Activated T-cell treated with anti-CD3 and anti-CD28 coated beads, Interleukin-2, amount 50 U/mL, for 72 hours (primary cell): Measurements from ENCODE around the gene BTBD9. TPM values are rescaled to one million over a fixed set of nuclear protein-coding genes. Genes with fewer than 3 reads are reported as not detected.
"Not testable (repeated sequence)": the region's sequence is repeated elsewhere in the genome, so short reads cannot be mapped to it uniquely, and the experiment has no call there.

ENCODE experiments used
- ATAC-seq, 2 donors: fragments of 150-1000 bp; cut with Tn5 transposase; replicated peaks in 1 of 2; 2 replicates each; pipeline ENCODE4 v1.10.0; 2021; ENCODE audit warnings: moderate library complexity in 2 of 2, mild to moderate bottlenecking in 1 of 2
- DNase-seq, 2 donors: peaks; one replicate each; pipeline ENCODE4 v3.0.0; 2021 to 2022; ENCODE audit warnings: mixed read lengths in 1 of 2
- H3K27ac Mint-ChIP-seq: one replicate; pipeline ENCODE4 v1.8.0; 2022; ENCODE audit warnings: mild to moderate bottlenecking, moderate library complexity, mixed read lengths
- H3K27me3 Mint-ChIP-seq: one replicate; pipeline ENCODE4 v1.8.0; 2022; ENCODE audit warnings: low read depth, mixed read lengths
- H3K36me3 Mint-ChIP-seq, 2 donors: one replicate each; pipeline ENCODE4 v1.8.0; 2022; ENCODE audit warnings: mixed read lengths in 2 of 2, mild to moderate bottlenecking in 1 of 2; ENCODE audit not compliant: insufficient read depth in 2 of 2
- H3K4me1 Mint-ChIP-seq: one replicate; pipeline ENCODE4 v1.8.0; 2022; ENCODE audit warnings: low read depth, mixed read lengths
- H3K4me3 Mint-ChIP-seq, 2 donors: one replicate each; pipeline ENCODE4 v1.8.0; 2022; ENCODE audit warnings: mild to moderate bottlenecking in 2 of 2, mixed read lengths in 2 of 2, moderate library complexity in 2 of 2
- H3K9me3 Mint-ChIP-seq, 2 donors: one replicate each; pipeline ENCODE4 v1.8.0; 2022; ENCODE audit warnings: mixed read lengths in 2 of 2
- total RNA-seq, 2 donors: library from RNA; stranded (reverse); gene quantifications; one replicate each; pipeline ENCODE4 v1.2.3, GENCODE V29; 2022

The BTBD9 gene
- total RNA-seq, 2 donors from 2014 or later: 19.8 to 24.9 TPM

DNA sequence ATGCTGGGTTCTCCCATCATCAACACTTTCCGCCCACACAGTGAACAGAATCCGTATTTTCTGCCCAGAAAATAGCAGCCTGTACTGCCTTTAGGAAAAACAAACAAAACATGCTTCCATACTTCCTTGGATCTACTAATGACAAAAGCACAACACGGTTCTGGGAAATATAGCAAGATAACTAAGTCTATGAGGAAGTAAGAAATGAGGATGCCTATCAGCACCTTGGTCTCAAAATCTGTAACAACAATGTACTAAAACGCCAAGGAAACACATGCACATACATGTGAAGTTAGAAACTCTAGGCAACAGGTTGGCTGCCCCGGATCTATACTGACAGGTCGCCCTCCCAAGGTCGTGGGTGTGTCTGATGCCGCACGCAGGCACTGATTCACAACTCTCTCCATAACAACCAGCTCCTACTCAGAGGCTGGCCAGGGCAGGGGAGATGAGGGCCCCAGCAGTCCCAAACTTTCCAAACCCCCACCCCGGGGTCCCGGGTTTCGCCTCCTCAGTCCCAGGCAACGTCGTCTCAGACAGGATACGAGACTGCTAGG is 710 bp downstream of the BTBD9 start:
- H3K9me3 Mint-ChIP-seq: no peaks in the 10 kb centered on the region
- H3K4me3 Mint-ChIP-seq: peak overlapping the region; percentile 87 to 94
- ATAC-seq: peak; percentile 73 to 77
- peak overlapping the region; percentile 82 for H3K27ac Mint-ChIP-seq
- H3K36me3 Mint-ChIP-seq: no peaks in the 10 kb centered on the region
- no peaks in the 10 kb centered on the region for H3K27me3 Mint-ChIP-seq
- peaks cover 64% of the 10 kb centered on the region for H3K4me1 Mint-ChIP-seq
- DNase-seq: peak; percentile 71 to 74

DNA sequence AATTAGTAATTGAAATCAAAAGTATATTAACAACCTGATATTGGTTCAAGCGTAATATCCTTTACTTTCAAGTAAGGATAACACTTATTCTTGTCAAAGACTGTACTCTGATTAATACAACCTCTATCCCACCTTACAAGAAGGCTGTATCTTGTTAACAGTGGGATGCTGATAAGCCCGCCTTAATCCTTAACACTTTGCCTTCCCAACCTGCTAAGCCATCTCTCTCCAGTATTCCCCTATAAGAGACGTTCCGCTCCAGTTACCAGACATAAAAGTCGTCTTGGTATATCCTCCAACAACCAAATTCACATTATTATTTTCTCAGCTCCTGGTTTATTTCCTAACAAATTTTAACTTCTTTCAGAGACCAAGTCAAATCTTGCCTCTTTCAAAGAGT is 2.0 kb downstream of the BTBD9 start:
- DNase-seq: no peak
- H3K27ac Mint-ChIP-seq: peak overlapping the region; percentile 72
- peaks cover 64% of the 10 kb centered on the region for H3K4me1 Mint-ChIP-seq
- H3K27me3 Mint-ChIP-seq: no peaks in the 10 kb centered on the region
- H3K4me3 Mint-ChIP-seq: peak overlapping the region in 1 of 2 donors; percentile 94
- ATAC-seq: no peak
- H3K9me3 Mint-ChIP-seq: no peaks in the 10 kb centered on the region
- H3K36me3 Mint-ChIP-seq: no peaks in the 10 kb centered on the region

DNA sequence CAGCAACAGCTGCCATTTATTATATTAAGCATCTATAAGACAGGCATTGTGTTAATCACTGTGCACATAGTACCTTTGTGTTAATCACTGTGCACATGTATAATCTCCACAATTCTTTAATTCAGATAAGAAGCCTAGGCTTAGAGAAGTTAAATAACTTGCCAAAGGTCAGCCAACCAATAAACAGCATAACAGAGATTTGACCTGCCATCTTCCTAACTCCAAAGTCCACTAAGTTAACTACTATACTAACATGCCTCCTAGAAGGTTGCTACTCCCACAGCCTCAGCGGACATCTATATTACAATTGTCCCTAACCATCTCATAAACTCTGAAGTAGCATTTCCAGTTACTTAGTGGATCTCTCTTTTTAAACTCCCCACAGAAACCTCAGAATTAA is 3.7 kb downstream of the BTBD9 start:
- DNase-seq: no peak
- H3K4me3 Mint-ChIP-seq: peak overlapping the region in 1 of 2 donors; percentile 4
- no peaks in the 10 kb centered on the region for H3K27me3 Mint-ChIP-seq
- H3K9me3 Mint-ChIP-seq: peaks cover 2 to 4% of the 10 kb centered on the region in 2 donors
- H3K27ac Mint-ChIP-seq: no peak overlapping the region
- peaks cover 62% of the 10 kb centered on the region for H3K4me1 Mint-ChIP-seq
- H3K36me3 Mint-ChIP-seq: peaks cover 1 to 5% of the 10 kb centered on the region in 2 donors
- no peak for ATAC-seq

DNA sequence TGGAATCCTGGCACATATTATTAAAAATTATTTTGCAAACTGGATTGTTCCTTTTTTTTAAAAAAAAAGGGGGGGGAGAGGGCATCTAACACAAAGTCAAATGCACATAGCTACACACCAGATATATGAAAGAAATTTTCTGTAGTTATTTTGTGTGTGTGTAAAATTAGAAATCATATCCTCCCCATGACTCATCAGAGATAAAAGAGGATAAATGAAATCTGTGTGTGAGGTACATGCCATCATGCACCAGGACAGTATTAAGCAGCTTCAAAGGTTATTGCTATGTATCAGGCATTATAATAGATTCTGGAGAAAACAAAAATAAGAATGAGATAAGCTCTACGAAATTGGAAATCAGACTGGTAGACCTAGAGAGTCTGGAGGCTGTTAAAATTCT is 5.2 kb downstream of the BTBD9 start:
- Mint-ChIP-seq H3K9me3 (peaks cover 2 to 4% of the 10 kb centered on the region in 2 donors), H3K27ac (no peak overlapping the region), H3K4me1 (peaks cover 56% of the 10 kb centered on the region), H3K4me3 (no peak overlapping the region), H3K36me3 (peaks cover 1 to 5% of the 10 kb centered on the region in 2 donors), H3K27me3 (no peaks in the 10 kb centered on the region)
- ATAC-seq: no peak
- DNase-seq: no peak

DNA sequence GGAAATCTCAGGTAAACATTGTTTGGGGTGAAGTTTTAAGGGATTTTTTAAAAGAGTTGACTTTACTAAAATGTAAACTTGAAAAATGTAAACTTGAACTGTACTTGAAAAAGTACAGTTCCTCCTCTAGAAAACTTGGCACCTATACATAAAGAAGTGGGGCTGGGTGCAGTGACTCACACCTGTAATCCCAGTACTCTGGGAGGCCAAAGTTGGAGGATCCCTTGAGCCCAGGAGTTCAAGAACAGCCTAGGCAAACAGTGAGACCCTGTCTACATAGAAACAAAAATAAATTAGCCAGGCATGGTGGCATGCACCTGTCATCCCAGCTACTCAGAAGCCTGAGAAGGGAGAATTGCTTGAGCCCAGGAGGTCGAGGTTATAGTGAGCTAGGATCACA is 7.2 kb downstream of the BTBD9 start:
- Mint-ChIP-seq H3K27me3 (no peaks in the 10 kb centered on the region), H3K27ac (no peak overlapping the region), H3K4me3 (no peak overlapping the region), H3K4me1 (peaks cover 39% of the 10 kb centered on the region), H3K36me3 (peaks cover 1 to 5% of the 10 kb centered on the region in 2 donors), H3K9me3 (peaks cover 2 to 4% of the 10 kb centered on the region in 2 donors)
- DNase-seq (no peak), ATAC-seq (no peak)

DNA sequence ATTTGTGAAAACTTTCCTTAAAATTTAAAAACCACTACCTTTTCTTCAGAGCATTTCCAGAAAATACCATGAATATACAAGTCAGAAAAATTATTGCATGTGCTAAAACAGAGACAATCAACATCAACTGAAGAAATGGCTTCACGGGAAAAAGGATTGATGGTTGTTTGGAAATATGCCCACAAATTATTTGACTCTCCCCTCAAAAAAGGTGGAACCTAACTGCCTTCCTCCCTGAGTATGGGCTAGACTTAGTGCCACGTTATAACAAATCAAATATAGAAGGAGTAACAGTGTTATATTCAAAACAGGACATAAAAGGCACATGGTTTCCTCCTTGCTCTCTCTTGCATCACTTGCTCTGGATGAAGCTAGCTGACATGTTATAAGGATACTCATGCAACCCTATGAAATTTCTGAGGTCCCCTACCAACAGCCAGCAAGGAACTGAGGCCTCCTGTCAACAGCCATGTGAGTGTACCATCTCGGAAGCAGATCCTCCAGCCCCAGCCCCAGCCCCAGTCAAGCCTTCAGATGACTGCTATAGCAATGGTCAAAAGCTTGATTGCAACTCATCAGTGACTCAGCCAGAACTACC is 8.4 kb downstream of the BTBD9 start:
- peaks cover 27% of the 10 kb centered on the region for H3K4me1 Mint-ChIP-seq
- H3K27ac Mint-ChIP-seq: peak overlapping the region; percentile 56
- no peaks in the 10 kb centered on the region for H3K27me3 Mint-ChIP-seq
- H3K4me3 Mint-ChIP-seq: peak overlapping the region in 1 of 2 donors; percentile 32
- DNase-seq: peak; percentile 6 to 8
- H3K9me3 Mint-ChIP-seq: peaks cover 2 to 4% of the 10 kb centered on the region in 2 donors
- H3K36me3 Mint-ChIP-seq: peaks cover 1 to 5% of the 10 kb centered on the region in 2 donors
- peak; percentile 71 to 82 for ATAC-seq

DNA sequence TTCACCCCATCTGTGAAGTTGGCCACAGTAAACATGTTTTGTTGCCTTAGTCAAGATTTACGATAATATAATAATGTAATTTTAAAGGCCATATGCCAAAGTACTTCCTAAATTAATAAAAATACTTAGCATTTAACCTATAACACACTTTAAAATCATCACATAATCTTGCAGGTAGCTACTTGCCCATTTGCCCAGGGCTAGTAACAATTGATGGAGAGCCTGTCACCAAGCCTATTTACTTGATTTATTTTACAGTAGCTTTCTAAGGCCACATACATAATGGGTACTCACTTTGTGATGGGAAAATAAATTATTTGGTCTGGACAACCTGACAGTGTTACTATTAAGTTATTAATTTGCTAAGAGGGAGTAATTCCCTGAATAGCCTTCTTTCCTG is 14.5 kb downstream of the BTBD9 start:
- H3K27ac Mint-ChIP-seq: no peak overlapping the region
- ATAC-seq (no peak), DNase-seq (no peak)
- peaks cover 10% of the 10 kb centered on the region for H3K4me1 Mint-ChIP-seq
- H3K36me3 Mint-ChIP-seq: no peaks in the 10 kb centered on the region
- H3K27me3 Mint-ChIP-seq: no peaks in the 10 kb centered on the region
- H3K9me3 Mint-ChIP-seq: peaks cover 0 to 2% of the 10 kb centered on the region in 2 donors
- H3K4me3 Mint-ChIP-seq: no peak overlapping the region

DNA sequence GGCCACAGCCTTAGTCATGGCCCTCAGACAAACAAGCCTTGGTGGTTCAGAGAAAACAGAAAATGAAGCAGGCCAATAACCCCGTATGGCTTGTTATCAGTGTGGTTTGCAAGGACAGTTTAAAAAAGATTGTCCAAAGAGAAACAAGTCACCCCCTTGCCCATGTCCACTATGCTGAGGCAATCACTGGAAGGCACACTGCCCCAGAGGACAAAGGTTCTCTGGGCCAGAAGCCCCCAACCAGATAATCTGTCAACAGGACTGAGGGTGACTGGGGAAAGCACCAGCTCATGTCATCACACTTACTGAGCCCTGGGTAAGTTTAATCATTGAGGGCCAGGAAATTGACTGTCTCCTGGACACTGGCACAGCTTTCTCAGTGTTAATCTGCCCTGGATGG is 20.4 kb downstream of the BTBD9 start:
- ATAC-seq, H3K9me3 Mint-ChIP-seq, H3K27ac Mint-ChIP-seq, H3K4me3 Mint-ChIP-seq, DNase-seq, H3K36me3 Mint-ChIP-seq, H3K27me3 Mint-ChIP-seq, H3K4me1 Mint-ChIP-seq: not testable (repeated sequence)

DNA sequence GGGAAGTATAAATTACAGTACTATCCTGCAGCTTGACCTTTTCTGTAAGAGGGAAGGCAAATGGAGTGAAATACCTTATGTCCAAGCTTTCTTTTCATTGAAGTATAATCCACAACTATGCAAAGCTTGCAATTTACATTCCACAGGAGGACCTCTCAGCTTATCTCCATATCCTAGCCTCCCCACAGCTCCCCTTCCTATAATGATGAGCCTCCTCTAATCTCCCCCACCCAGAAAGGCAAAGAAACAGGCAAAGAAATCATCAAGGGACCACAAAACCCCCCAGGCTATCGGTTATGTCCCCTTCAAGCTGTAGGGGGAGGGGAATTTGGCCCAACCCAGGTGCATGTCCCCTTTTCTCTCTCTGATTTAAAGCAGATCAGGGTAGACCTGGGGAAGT is 21.4 kb downstream of the BTBD9 start:
- H3K36me3 Mint-ChIP-seq, H3K27ac Mint-ChIP-seq, ATAC-seq, H3K4me3 Mint-ChIP-seq, H3K9me3 Mint-ChIP-seq, H3K27me3 Mint-ChIP-seq, H3K4me1 Mint-ChIP-seq, DNase-seq: not testable (repeated sequence)

DNA sequence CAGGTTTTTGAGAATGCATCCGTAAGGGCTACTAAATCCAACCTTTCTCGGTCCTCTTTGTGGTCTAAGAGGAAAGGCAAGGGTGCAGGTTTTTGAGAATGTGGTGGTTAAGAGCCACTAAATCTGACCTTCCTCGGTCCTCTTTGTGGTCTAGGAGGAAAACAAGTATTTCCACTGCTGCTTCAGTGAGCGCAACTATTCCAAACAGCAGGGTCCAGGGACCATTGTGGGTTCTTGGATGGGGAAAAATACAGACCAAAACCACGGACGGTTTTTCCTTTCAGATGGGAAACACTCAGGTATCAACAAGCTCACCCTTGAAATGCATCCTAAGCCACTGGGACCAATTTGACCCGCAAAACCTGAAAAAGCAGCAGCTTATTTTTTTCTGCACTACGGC is 21.9 kb downstream of the BTBD9 start:
- H3K9me3 Mint-ChIP-seq: peaks cover 1 to 2% of the 10 kb centered on the region in 2 donors
- peaks cover 0 to 1% of the 10 kb centered on the region in 2 donors for H3K36me3 Mint-ChIP-seq
- ATAC-seq (no peak), DNase-seq (no peak)
- H3K4me3 Mint-ChIP-seq: no peak overlapping the region
- no peaks in the 10 kb centered on the region for H3K27me3 Mint-ChIP-seq
- H3K27ac Mint-ChIP-seq: no peak overlapping the region
- peaks cover 4% of the 10 kb centered on the region for H3K4me1 Mint-ChIP-seq

DNA sequence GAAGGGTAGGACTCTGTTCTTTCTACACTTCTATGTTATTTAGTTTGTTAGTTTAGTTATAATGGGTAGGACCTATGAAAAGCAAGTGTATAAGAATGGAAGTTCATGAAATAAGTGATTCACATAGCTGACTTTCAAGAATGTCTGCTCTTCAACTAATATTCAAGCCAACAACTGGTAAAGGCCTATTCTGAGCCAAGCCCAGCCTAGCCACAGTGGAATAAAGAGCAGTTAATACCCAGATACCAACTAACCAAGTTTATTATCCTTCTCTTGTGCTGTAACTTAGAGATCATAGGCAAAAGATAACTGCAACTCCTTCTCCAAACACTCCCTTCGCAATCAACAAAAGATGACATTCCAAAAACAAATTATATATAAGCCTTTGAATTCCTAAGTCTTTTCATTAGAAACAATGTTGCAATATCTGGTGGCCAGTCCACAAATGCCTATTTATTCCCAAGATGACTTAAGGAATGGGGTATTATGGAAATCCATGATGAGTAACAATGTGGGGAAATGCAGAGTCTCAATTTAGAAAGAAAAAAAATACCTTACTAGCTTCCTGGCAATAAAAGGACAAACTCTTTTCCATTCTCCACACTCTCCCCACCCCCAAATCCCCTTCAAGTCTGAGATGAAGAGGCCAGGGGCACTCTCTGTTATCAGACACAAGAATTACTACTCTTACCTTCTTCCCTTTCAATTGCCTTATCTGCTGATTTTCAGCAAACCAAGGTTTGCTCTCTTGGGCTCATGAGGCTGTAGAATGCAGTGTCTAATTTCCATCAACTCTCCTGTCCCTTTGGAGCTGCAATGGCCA is 27.4 kb downstream of the BTBD9 start:
- Mint-ChIP-seq H3K9me3 (peaks cover 1 to 2% of the 10 kb centered on the region in 2 donors), H3K36me3 (peaks cover 0 to 1% of the 10 kb centered on the region in 2 donors), H3K4me1 (peaks cover 10% of the 10 kb centered on the region), H3K27me3 (no peaks in the 10 kb centered on the region), H3K27ac (no peak overlapping the region), H3K4me3 (no peak overlapping the region)
- DNase-seq (no peak), ATAC-seq (no peak)

DNA sequence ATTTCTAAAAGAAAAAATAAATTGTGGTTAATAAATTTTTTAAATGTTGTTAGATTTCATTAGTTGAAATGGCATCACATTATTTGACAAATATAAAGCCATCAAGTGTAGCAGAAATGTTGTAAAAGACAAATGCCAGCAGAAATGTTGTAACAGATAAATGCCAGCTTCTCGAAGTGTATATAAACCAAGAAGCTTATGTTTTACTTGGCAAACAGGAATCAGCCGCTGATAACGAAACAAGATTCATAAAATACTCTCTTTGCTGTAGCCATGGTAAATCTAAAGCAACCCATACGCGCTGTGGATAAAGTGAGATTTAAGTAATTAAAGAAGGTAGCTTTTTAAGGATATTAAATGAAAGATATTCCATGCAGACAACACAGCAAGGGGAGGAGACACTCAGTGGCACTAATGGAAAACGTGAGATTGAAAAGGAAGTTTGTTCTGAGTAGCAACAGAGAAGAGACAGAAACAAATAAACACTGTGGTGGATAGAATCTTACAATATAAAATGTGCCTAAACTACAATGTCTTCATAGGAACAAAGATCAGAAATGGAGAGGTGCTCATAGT is 29.6 kb downstream of the BTBD9 start:
- Mint-ChIP-seq H3K4me1 (peaks cover 10% of the 10 kb centered on the region), H3K9me3 (no peaks in the 10 kb centered on the region), H3K4me3 (no peak overlapping the region), H3K36me3 (no peaks in the 10 kb centered on the region), H3K27ac (no peak overlapping the region), H3K27me3 (no peaks in the 10 kb centered on the region)
- no peak for DNase-seq
- ATAC-seq: no peak

DNA sequence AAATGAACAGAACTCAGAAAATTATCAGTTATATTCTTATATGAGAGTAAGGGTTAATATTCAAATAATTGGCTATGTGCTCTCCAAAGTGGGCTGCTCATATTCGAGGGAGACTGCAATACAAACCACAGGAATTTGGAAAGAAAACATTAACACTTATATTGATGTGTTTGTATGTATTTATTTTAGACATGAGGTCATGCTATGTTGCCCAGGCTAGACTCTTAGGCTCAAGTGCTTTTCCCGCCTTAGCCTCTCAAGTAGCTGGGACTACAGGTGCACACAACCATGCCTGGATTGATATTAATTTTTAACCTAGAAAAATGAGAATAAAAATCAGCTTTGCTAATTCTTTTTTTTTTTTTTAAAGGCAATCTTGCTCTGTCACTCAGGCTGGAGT is 35.0 kb downstream of the BTBD9 start:
- Mint-ChIP-seq H3K9me3 (no peaks in the 10 kb centered on the region), H3K4me3 (no peak overlapping the region), H3K27ac (no peak overlapping the region), H3K4me1 (peaks cover 11% of the 10 kb centered on the region), H3K36me3 (no peaks in the 10 kb centered on the region), H3K27me3 (no peaks in the 10 kb centered on the region)
- ATAC-seq (no peak), DNase-seq (no peak)
